Effector memory CD4-positive, alpha-beta T cell (primary cell): ENCODE results near the gene CEP128.

ENCODE experiments used
- DNase-seq, 3 donors: peaks; one replicate each; pipeline ENCODE4 v3.0.0-alpha.2; 2020
- H3K27ac ChIP-seq: 2 replicates; pipeline ENCODE4 v1.7.0; 2013; ENCODE audit warnings: mild to moderate bottlenecking, low read length, moderate library complexity; ENCODE audit not compliant: insufficient read depth, poor library complexity, severe bottlenecking
- H3K27me3 ChIP-seq: replicated peaks from 2 replicates; pipeline ENCODE4 v1.7.0; 2013; ENCODE audit warnings: mild to moderate bottlenecking, low read length; ENCODE audit not compliant: insufficient read depth, control insufficient read depth, poor library complexity, severe bottlenecking
- H3K36me3 ChIP-seq: 2 replicates; pipeline ENCODE4 v1.7.0; 2013; ENCODE audit warnings: mild to moderate bottlenecking, low read length, moderate library complexity; ENCODE audit not compliant: control insufficient read depth, insufficient read depth
- H3K4me1 ChIP-seq: 2 replicates; pipeline ENCODE4 v1.7.0; 2013; ENCODE audit warnings: low read length, mild to moderate bottlenecking; ENCODE audit not compliant: control insufficient read depth, insufficient read depth, poor library complexity, severe bottlenecking
- H3K4me3 ChIP-seq: 2 replicates; pipeline ENCODE4 v1.7.0; 2013; ENCODE audit warnings: low read length, low read depth, mild to moderate bottlenecking; ENCODE audit not compliant: insufficient read depth, poor library complexity, severe bottlenecking
- H3K9me3 ChIP-seq: 2 replicates; pipeline ENCODE4 v1.7.0; 2013; ENCODE audit warnings: mild to moderate bottlenecking, low read length, moderate library complexity; ENCODE audit not compliant: control insufficient read depth

The CEP128 gene

GRCh38 chr14:80464531-80465149 lies 476.9 kb downstream of the CEP128 start:
- DNase-seq, result no peak
- Histone ChIP-seq H3K27me3 (no peaks in the 10 kb centered on the region), H3K27ac (no peak overlapping the region)

DNA sequence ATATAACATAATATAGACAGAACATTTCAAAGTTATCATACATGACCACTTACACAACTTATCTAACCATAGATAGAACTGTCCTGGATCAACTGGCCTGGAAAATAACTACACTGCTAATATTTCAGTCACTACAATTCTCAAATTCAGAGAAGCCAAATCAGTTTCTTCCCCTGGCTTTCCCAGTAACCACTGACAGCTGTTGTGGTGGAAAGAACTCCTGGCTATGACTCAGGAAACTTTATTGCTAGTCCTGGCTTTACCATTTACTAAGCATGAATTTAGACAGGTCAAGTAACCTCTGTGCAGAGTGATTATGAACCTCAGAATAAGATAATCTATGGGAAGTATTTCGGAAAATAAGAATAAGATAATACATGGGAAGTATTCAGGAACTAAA lies 485.3 kb downstream of the CEP128 start:
- no peaks in the 10 kb centered on the region for H3K4me1 ChIP-seq
- no peak for DNase-seq
- H3K36me3 ChIP-seq, result no peaks in the 10 kb centered on the region
- H3K4me3 ChIP-seq, result no peak overlapping the region
- H3K27ac ChIP-seq, result no peak overlapping the region
- H3K9me3 ChIP-seq, result no peaks in the 10 kb centered on the region
- no peaks in the 10 kb centered on the region for H3K27me3 ChIP-seq

More at GRCh38 chr14:80464531-80465149, 476.9 kb downstream of the CEP128 start:
- H3K9me3 ChIP-seq, result no peaks in the 10 kb centered on the region
- H3K36me3 ChIP-seq, result no peaks in the 10 kb centered on the region
- H3K4me3 ChIP-seq, result no peak overlapping the region
- no peaks in the 10 kb centered on the region for H3K4me1 ChIP-seq

DNA sequence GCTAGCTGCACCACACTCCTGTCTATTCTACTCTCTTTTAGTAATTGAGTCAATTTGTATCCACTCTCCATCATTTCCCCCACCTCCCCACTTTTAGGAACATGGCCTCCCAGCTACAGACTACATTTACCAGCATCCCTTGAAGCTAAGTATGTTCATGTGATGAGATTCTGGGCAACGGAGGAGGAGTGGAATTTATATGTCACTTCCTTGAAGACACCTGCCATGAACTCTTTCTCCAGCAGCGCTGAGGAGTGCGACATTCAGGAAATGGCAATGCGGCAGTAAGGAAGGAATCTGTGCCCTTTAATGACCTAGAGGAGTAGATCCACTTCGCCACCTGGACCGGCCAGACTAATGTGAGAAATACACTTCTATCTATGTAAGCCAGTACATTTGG lies 486.5 kb downstream of the CEP128 start:
- H3K36me3 ChIP-seq, result no peaks in the 10 kb centered on the region
- no peak overlapping the region for H3K4me3 ChIP-seq
- H3K4me1 ChIP-seq, result no peaks in the 10 kb centered on the region
- no peaks in the 10 kb centered on the region for H3K27me3 ChIP-seq
- no peaks in the 10 kb centered on the region for H3K9me3 ChIP-seq
- DNase-seq, result no peak
- H3K27ac ChIP-seq, result no peak overlapping the region

- Histone ChIP-seq H3K4me3 (no peak overlapping the region), H3K27ac (no peak overlapping the region), H3K4me1 (no peaks in the 10 kb centered on the region), H3K36me3 (no peaks in the 10 kb centered on the region), H3K9me3 (no peaks in the 10 kb centered on the region), H3K27me3 (no peaks in the 10 kb centered on the region)
- no peak for DNase-seq
These were observed 493.3 kb downstream of the CEP128 start for GRCh38 chr14:80448267-80448666.

DNA sequence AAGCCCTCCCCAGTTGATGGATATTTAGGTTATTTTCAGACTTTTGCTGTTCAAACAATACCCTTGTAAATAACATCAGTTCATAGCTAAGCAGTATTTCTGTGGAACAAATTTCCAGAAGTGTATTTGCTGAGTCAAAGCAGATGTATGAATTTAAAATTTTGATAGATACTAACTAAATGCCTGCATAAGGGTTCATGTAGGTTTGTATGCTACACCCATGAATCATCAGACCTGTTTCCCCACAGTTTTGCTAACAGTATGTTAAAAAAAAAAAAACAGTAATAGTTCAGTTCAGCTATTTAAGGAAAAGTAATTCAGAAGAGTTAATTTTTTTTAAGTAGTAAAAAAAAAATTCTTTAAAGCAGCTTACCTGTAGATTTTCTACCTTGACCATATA lies 494.1 kb downstream of the CEP128 start:
- Histone ChIP-seq H3K27me3 (no peaks in the 10 kb centered on the region), H3K36me3 (no peaks in the 10 kb centered on the region), H3K4me3 (no peak overlapping the region), H3K4me1 (no peaks in the 10 kb centered on the region), H3K27ac (no peak overlapping the region), H3K9me3 (no peaks in the 10 kb centered on the region)
- DNase-seq, result no peak
